Panc1 (cell line): ENCODE measurements around the gene MFAP4. TPM values are rescaled to one million over a fixed set of nuclear protein-coding genes. Genes with fewer than 3 reads are reported as not detected.

ENCODE experiments used
- ATAC-seq: fragments of 200-7000 bp; cut with Tn5 transposase; 2 replicates; pipeline ENCODE4 v1.9.1; 2020; ENCODE audit warnings: mild to moderate bottlenecking, moderate library complexity
- BruUV-seq: library from RNA; stranded (reverse); fragments of 400-500 nt; replicated peaks from 2 replicates; lab custom pipeline; 2021; lab: Mats Ljungman, UMichigan
- CTCF ChIA-PET: fragments of 300-600 bp; sonication (Branson Sonifier 250); formaldehyde crosslinking; loops from one replicate; lab custom pipeline; 2022; ENCODE audit warnings: antibody characterized with exemption; lab: Charles Lee
- POLR2A ChIA-PET: fragments of 300-600 bp; sonication (Branson Sonifier 250); formaldehyde crosslinking; loops from one replicate; lab custom pipeline; 2022; ENCODE audit warnings: antibody characterized with exemption; lab: Charles Lee
- DNase-seq: peaks from one replicate; pipeline ENCODE4 v3.0.0-alpha.2; 2010; ENCODE audit warnings: low read depth, low spot score
- H3K27ac ChIP-seq: 2 replicates; pipeline ENCODE4 v1.5.1; 2011; ENCODE audit warnings: mild to moderate bottlenecking, low read length, inconsistent platforms
- H3K27me3 ChIP-seq: fragments of 200-500 bp; sonication (Bioruptor generic); 2 replicates; pipeline ENCODE4 v1.6.0; 2014; ENCODE audit warnings: low read length, inconsistent platforms; ENCODE audit not compliant: control insufficient read depth, insufficient read depth
- H3K36me3 ChIP-seq: fragments of 200-500 bp; sonication (Bioruptor generic); 2 replicates; pipeline ENCODE4 v1.5.1; 2014; ENCODE audit warnings: inconsistent platforms, mild to moderate bottlenecking, low read length, moderate library complexity; ENCODE audit not compliant: control insufficient read depth, insufficient read depth
- H3K4me1 ChIP-seq: 2 replicates; pipeline ENCODE4 v1.5.1; 2011; ENCODE audit warnings: inconsistent platforms, mild to moderate bottlenecking, low read length, moderate library complexity; ENCODE audit not compliant: control insufficient read depth, insufficient read depth
- H3K4me3 ChIP-seq, 2 experiments: 2 replicates each; pipeline ENCODE4 v1.5.1; 2011 to 2012; ENCODE audit warnings: low read depth in 2 of 2, low read length in 2 of 2, mild to moderate bottlenecking in 2 of 2, inconsistent platforms in 1 of 2, moderate library complexity in 1 of 2
- H3K9me3 ChIP-seq: fragments of 200-500 bp; sonication (Bioruptor generic); 2 replicates; pipeline ENCODE4 v1.5.1; 2014; ENCODE audit warnings: low read depth, mild to moderate bottlenecking, inconsistent platforms, low read length, moderate library complexity; ENCODE audit not compliant: control insufficient read depth, insufficient read depth
- CTCF ChIP-seq: fragments of 450-650 bp; IDR thresholded peaks from 2 replicates; pipeline ENCODE4 v1.5.1; 2017; ENCODE audit warnings: mild to moderate bottlenecking
- POLR2AphosphoS5 ChIP-seq: IDR thresholded peaks from 2 replicates; pipeline ENCODE4 v1.6.1; 2012; ENCODE audit warnings: mild to moderate bottlenecking, low read depth, low read length, moderate library complexity
- REST ChIP-seq, 2 experiments: IDR thresholded peaks; 2 replicates each; pipeline ENCODE4 v1.6.1; 2011 to 2012; ENCODE audit warnings: low read depth in 2 of 2, control low read depth in 1 of 2, low read length in 1 of 2, mild to moderate bottlenecking in 1 of 2, moderate library complexity in 1 of 2; ENCODE audit not compliant: insufficient read depth in 1 of 2
- SIN3A ChIP-seq: IDR thresholded peaks from 2 replicates; pipeline ENCODE4 v1.6.1; 2012; ENCODE audit warnings: low read depth, mild to moderate bottlenecking, low read length, moderate library complexity, borderline replicate concordance; ENCODE audit not compliant: insufficient read depth
- TCF7L2 ChIP-seq: IDR thresholded peaks from 2 replicates; pipeline ENCODE4 v1.6.1; 2011; ENCODE audit warnings: mild to moderate bottlenecking, low read depth, low read length, inconsistent platforms
- in situ Hi-C: cut with HindIII; loops from 2 replicates; pipeline ENCODE4 v1.10.0; 2016; ENCODE audit warnings: low sequenced_read_pairs, low pct_unique_long_range_greater_than_20kb
- intact Hi-C: fragments of 100-400 bp; cut with micrococcal nuclease; formaldehyde crosslinking; loops from one replicate; pipeline ENCODE4 v1.10.0; 2022; ENCODE audit not compliant: unreplicated experiment
- total RNA-seq: library from RNA; stranded (reverse); gene quantifications from one replicate; pipeline ENCODE4 v1.2.1, GENCODE V29; 2021; ENCODE audit not compliant: unreplicated experiment

MFAP4 gene
- total RNA-seq, 1 experiment from 2014 or later: 0.92 TPM

DNA sequence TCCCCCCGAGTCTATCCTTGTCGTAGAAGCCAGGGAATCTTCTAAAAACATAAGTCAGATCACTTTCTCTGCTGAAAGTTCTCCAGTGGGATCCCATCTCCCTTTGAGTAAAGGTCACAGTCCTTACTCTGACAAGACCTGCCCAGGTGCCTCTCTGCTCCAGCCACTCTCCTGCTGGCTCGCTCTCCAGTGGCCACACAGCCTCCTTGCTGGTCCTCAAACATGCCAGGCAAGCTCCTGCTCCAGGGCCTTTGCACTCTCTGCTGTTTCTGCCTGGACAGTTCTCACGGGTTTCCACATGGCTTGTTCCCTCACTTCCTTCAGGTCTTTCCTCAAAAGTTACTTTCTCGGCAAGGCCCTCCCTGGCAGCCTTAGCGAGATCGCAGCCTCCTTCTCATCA is 27.8 kb downstream of the MFAP4 start:
- BruUV-seq: no TSS peak
- no peak overlapping the region for H3K27ac ChIP-seq
- DNase-seq (no peak), ATAC-seq (no peak)
- intact Hi-C loops (no loop called here), in situ Hi-C loops (no loop called here)
- H3K27me3 ChIP-seq: no peaks in the 10 kb centered on the region
- CTCF ChIA-PET: no interaction called here
- TF ChIP-seq POLR2AphosphoS5: no peak
- no peak for TF ChIP-seq CTCF
- no peak for TF ChIP-seq SIN3A
- TF ChIP-seq TCF7L2: no peak
- TF ChIP-seq REST (IDR thresholded peaks at IDR 0.05; ENCODE audit: insufficient read depth in 1 of 2, low read depth in 2 of 2, low read length in 1 of 2): no peak
- peaks cover 5% of the 10 kb centered on the region for H3K4me1 ChIP-seq
- no peak overlapping the region for H3K4me3 ChIP-seq
- POLR2A ChIA-PET: no interaction called here
- H3K36me3 ChIP-seq: no peaks in the 10 kb centered on the region; the same call in 1 of the 2 replicates
- H3K9me3 ChIP-seq: no peaks in the 10 kb centered on the region

DNA sequence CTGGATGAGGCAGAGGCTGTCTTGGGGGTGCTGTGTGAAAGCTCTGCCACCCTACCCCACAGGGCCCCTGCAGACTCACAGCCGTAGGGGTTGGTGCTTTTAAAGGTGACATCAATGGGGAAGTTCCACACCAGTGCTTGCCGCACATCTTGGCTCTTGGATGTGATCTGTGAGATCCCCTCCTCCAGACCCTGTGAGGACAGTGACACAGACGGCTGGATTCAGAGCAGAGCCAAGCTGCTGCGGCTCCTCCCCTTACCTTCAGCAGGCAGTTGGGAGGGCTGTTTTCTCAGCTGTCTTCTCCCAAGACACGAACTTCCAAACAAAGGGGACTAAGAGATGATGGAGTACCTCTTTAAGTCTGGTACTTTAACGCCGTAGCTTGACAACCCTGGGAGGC is 29.2 kb downstream of the MFAP4 start:
- POLR2A ChIA-PET: no interaction called here
- DNase-seq: no peak
- BruUV-seq: no TSS peak
- Histone ChIP-seq H3K36me3 (no peaks in the 10 kb centered on the region; the same call in 1 of the 2 replicates), H3K27ac (no peak overlapping the region), H3K27me3 (no peaks in the 10 kb centered on the region), H3K4me3 (no peak overlapping the region), H3K4me1 (peaks cover 3% of the 10 kb centered on the region; the same call in 1 of the 2 replicates), H3K9me3 (no peaks in the 10 kb centered on the region)
- ATAC-seq: no peak
- CTCF ChIA-PET: no interaction called here
- no peak for TF ChIP-seq REST (IDR thresholded peaks at IDR 0.05; ENCODE audit: insufficient read depth in 1 of 2, low read depth in 2 of 2, low read length in 1 of 2)
- no peak for TF ChIP-seq TCF7L2
- no peak for TF ChIP-seq POLR2AphosphoS5
- TF ChIP-seq CTCF: no peak
- no peak for TF ChIP-seq SIN3A
- intact Hi-C loops (no loop called here), in situ Hi-C loops (no loop called here)
